Nephron progenitor cell (in vitro differentiated cells): ENCODE data around the gene CRACR2A.

Source experiments
- DNase-seq: peaks from one replicate; pipeline ENCODE4 v3.0.0; 2021
- H3K27ac Mint-ChIP-seq: 2 replicates; pipeline ENCODE4 v1.8.0; 2021; ENCODE audit warnings: mild to moderate bottlenecking, moderate library complexity, mixed read lengths
- H3K27me3 Mint-ChIP-seq: 2 replicates; pipeline ENCODE4 v1.8.0; 2021; ENCODE audit warnings: mild to moderate bottlenecking, low read depth, mixed read lengths; ENCODE audit not compliant: poor library complexity
- H3K36me3 Mint-ChIP-seq: 2 replicates; pipeline ENCODE4 v1.8.0; 2021; ENCODE audit warnings: low read depth, mixed read lengths
- H3K4me1 Mint-ChIP-seq: 2 replicates; pipeline ENCODE4 v1.8.0; 2021; ENCODE audit warnings: mixed read lengths
- H3K4me3 Mint-ChIP-seq: 2 replicates; pipeline ENCODE4 v1.8.0; 2021; ENCODE audit warnings: mild to moderate bottlenecking, moderate library complexity, mixed read lengths
- H3K9me3 Mint-ChIP-seq: 2 replicates; pipeline ENCODE4 v1.8.0; 2021; ENCODE audit warnings: mild to moderate bottlenecking, moderate library complexity, mixed read lengths
- TF ChIP-seq, protein P1 (sequence below): fragments of 200-600 bp; sonication (generic); IDR thresholded peaks from 2 replicates; pipeline ENCODE4 v1.5.0; 2021; ENCODE audit warnings: antibody characterized with exemption

Gene CRACR2A

DNA sequence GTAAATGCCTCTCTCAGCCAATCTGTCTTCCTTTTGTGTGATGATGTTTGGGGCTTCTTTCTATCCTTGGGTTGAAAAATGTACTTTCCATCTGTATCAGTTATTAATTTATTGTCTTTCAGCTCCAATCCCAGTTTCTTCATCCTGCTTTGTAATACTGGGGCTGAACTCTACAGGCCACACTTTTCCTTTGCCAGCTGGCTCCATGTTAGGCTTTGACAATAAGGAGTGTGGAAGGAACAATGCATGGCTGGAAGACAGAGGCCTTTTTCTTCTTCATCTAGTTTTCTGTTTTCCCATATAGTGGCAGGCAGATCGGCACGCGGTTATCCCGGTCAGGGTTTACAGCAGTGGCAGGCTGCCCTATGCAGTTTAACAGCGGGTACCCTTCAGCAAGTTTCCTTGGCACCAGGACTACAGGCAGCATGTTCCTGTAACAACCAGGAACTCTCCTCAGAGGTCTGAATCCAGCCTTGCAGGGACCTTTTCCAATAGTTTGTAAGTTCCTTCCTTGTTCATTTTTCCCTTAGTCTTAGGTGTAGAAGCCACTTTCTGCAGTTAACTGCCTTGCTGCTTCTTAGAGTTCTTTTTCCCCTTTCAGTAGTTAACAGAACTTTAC lies 38.5 kb upstream of the CRACR2A start:
- TF ChIP-seq, protein P1, sequence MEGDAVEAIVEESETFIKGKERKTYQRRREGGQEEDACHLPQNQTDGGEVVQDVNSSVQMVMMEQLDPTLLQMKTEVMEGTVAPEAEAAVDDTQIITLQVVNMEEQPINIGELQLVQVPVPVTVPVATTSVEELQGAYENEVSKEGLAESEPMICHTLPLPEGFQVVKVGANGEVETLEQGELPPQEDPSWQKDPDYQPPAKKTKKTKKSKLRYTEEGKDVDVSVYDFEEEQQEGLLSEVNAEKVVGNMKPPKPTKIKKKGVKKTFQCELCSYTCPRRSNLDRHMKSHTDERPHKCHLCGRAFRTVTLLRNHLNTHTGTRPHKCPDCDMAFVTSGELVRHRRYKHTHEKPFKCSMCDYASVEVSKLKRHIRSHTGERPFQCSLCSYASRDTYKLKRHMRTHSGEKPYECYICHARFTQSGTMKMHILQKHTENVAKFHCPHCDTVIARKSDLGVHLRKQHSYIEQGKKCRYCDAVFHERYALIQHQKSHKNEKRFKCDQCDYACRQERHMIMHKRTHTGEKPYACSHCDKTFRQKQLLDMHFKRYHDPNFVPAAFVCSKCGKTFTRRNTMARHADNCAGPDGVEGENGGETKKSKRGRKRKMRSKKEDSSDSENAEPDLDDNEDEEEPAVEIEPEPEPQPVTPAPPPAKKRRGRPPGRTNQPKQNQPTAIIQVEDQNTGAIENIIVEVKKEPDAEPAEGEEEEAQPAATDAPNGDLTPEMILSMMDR, result no peak
- H3K4me3 Mint-ChIP-seq, result no peak overlapping the region
- peak overlapping the region; percentile 74 for H3K27ac Mint-ChIP-seq
- H3K9me3 Mint-ChIP-seq, result peaks cover 34% of the 10 kb centered on the region
- peaks cover 20% of the 10 kb centered on the region for H3K36me3 Mint-ChIP-seq
- peaks cover 3% of the 10 kb centered on the region for H3K27me3 Mint-ChIP-seq
- peaks cover 60% of the 10 kb centered on the region for H3K4me1 Mint-ChIP-seq
- no peak for DNase-seq

DNA sequence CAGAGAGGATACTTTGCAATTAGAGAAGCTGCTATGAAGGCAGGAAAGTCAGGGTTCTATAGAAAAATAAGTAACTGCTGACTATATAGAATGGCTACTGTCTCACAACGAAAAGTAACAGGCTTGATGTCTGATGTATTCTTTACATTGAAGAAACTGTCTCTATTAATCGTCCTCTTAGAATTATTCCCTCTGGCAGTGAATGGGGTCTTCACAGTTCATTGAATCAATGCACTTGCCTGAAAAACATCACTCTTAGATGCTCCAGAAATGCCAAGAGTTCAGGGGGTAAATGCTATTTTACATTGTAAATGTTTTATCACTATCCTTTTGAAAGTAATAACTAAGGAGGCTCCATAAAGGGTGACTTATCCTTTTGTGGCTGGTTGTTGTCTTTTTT lies 37.7 kb upstream of the CRACR2A start:
- Mint-ChIP-seq H3K36me3 (peaks cover 20% of the 10 kb centered on the region), H3K4me3 (no peak overlapping the region), H3K4me1 (peaks cover 53% of the 10 kb centered on the region), H3K27me3 (peaks cover 3% of the 10 kb centered on the region), H3K9me3 (peaks cover 40% of the 10 kb centered on the region), H3K27ac (peak overlapping the region; percentile 62)
- DNase-seq, result no peak
- TF ChIP-seq, protein P1, result no peak

DNA sequence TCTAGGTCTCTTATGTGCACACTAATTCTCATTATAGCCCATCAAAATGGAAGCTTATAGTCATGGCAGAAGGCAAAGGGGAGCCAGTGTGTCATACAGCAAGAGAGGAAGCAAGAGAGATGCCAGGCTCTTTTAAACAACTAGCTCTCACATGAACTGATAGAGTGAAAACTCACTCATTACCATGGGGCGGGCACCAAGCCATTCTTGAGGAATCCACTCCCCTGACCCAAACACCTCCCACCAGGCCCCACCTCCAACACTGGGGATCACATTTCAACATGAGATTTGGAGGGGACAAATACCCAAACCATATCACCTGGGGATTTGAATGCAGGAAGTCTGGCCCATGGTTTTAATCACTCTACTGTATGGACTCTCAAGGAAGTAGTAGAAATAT lies 36.9 kb upstream of the CRACR2A start:
- peaks cover 40% of the 10 kb centered on the region for H3K9me3 Mint-ChIP-seq
- no peak overlapping the region for H3K4me3 Mint-ChIP-seq
- H3K4me1 Mint-ChIP-seq, result peaks cover 45% of the 10 kb centered on the region
- H3K27ac Mint-ChIP-seq, result peak overlapping the region; percentile 25
- TF ChIP-seq, protein P1, result no peak
- no peak for DNase-seq
- peaks cover 20% of the 10 kb centered on the region for H3K36me3 Mint-ChIP-seq
- peaks cover 3% of the 10 kb centered on the region for H3K27me3 Mint-ChIP-seq

DNA sequence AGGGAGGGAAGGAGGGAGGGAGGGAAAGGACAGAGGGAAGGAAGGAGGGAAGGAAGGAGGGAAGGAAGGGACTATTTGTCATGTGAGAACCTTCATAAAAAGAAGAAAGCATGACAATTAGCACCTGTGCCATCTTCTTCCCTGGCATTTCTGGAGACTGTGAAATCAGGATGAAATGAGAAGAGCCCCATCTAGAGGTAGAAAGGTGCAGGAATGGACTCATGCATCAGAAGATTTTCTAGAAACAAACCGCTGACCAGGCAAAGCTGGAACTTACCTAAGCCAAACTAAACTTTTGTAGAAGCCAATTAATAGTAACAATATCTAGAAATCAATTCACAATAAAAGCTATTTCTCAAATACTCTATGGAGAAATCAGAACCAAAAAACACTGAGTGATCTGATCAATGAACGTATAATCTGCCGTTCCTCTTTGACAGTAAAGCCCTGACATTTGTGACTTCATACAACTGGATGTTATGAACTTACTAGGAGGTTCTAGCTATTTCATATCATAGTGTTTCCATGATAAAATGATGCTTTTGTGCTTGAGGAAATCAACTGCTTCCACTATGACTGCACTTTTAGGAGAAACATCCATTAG lies 24.4 kb upstream of the CRACR2A start:
- TF ChIP-seq, protein P1, result peak; percentile 72
- peak; percentile 6 for DNase-seq
- Mint-ChIP-seq H3K4me3 (no peak overlapping the region), H3K27me3 (peaks cover 12% of the 10 kb centered on the region), H3K36me3 (no peaks in the 10 kb centered on the region), H3K27ac (no peak overlapping the region), H3K4me1 (no peaks in the 10 kb centered on the region), H3K9me3 (no peaks in the 10 kb centered on the region)

DNA sequence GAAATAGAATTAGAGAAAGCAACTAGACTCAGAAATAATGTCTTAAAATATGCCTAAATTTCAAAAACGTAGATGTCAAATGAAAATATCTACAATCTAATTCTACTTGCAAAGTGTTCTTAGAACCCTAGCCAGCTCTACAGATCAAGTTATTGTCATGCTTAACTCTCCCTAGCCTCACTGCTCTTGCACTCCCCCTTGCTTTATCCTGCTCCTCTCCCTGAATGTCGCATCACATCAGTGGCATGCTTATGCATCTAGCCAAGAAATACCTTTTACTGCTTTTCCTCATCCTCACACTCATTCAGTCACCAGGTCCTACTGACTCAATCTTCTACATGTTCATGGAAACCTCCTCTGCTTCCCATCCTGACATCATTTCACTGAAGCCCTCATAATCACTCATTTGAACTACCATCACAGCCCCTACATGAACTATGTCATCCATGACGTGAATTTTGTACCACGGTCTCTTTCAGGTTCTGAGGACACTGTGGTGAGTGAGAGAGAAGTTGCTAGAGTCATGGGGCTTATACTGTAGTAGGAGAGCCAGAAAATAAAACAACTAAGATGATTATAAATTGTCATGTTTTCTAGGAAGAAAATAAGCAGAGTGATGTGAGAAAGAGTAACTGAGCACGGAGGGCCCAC lies 22.6 kb upstream of the CRACR2A start:
- TF ChIP-seq, protein P1, result no peak
- Mint-ChIP-seq H3K4me1 (no peaks in the 10 kb centered on the region), H3K9me3 (no peaks in the 10 kb centered on the region), H3K27me3 (peaks cover 12% of the 10 kb centered on the region), H3K27ac (no peak overlapping the region), H3K36me3 (no peaks in the 10 kb centered on the region), H3K4me3 (no peak overlapping the region)
- DNase-seq, result no peak
